G401 (cell line): ENCODE measurements around the gene KRTAP19-5. TPM values are rescaled to one million over a fixed set of nuclear protein-coding genes. Genes with fewer than 3 reads are reported as not detected.
"Not testable (repeated sequence)": the region's sequence is repeated elsewhere in the genome, so short reads cannot be mapped to it uniquely, and the experiment has no call there.

Experiments
- DNase-seq: peaks from one replicate; pipeline ENCODE4 v3.0.0-alpha.2; 2015; ENCODE audit warnings: low spot score
- in situ Hi-C: cut with HindIII; loops from 2 replicates; pipeline ENCODE4 v1.10.0; 2016; ENCODE audit warnings: low sequenced_read_pairs, mixed read lengths
- total RNA-seq: library from RNA; depleted of rRNA; stranded (reverse); fragments of >200 nt; shearing (Covaris generic); gene quantifications from 2 replicates; pipeline ENCODE4 v1.2.3, GENCODE V29; 2014; rRNA removed

The KRTAP19-5 gene
- not detected in 2 replicates for total RNA-seq

GRCh38 chr21:30502041-30502440, at the start of gene KRTAP19-5:
TSS of gene KRTAP19-5 (minus strand) at chr21:30502141. CDS start at chr21:30502090, 51 bp downstream.
- DNase-seq = no peak
- in situ Hi-C loops = no loop called here

GRCh38 chr21:30541764-30542163, 39.8 kb upstream of the KRTAP19-5 start, which contains the start of gene KRTAP19-6:
TSS of gene KRTAP19-6 (minus strand) at chr21:30541864. CDS start at chr21:30541833, 31 bp downstream.
- in situ Hi-C loops = no loop called here
- DNase-seq = no peak

GRCh38 chr21:30518876-30519275, 16.9 kb upstream of the KRTAP19-5 start:
- no peak for DNase-seq
- in situ Hi-C loops = no loop called here

GRCh38 chr21:30515681-30516080, 13.7 kb upstream of the KRTAP19-5 start:
- in situ Hi-C loops = no loop called here

GRCh38 chr21:30505621-30506205, 3.8 kb upstream of the KRTAP19-5 start:
- DNase-seq, in situ Hi-C loops: not testable (repeated sequence)

More at GRCh38 chr21:30515681-30516080, 13.7 kb upstream of the KRTAP19-5 start:
- no peak for DNase-seq

GRCh38 chr21:30497065-30497464, 4.9 kb downstream of the KRTAP19-5 start, which contains the start of gene KRTAP19-4:
TSS of gene KRTAP19-4 (minus strand) at chr21:30497165. CDS start at chr21:30497110, 55 bp downstream.
- in situ Hi-C loops = no loop called here

GRCh38 chr21:30491963-30492428, 9.9 kb downstream of the KRTAP19-5 start, which contains the start of gene KRTAP19-3:
TSS of gene KRTAP19-3 (minus strand) at chr21:30492013. CDS start at chr21:30491957, 56 bp downstream.
- no peak for DNase-seq
- in situ Hi-C loops = no loop called here

More at GRCh38 chr21:30497065-30497464, 4.9 kb downstream of the KRTAP19-5 start, which contains the start of gene KRTAP19-4:
- no peak for DNase-seq

- DNase-seq = no peak
- in situ Hi-C loops = no loop called here
Measured at GRCh38 chr21:30487336-30487735, 14.6 kb downstream of the KRTAP19-5 start, which contains the start of gene KRTAP19-2. TSS of gene KRTAP19-2 (minus strand) at chr21:30487436. CDS start at chr21:30487348, 88 bp downstream.

- in situ Hi-C loops = no loop called here
- DNase-seq = no peak
Measured at GRCh38 chr21:30486180-30486579, 15.8 kb downstream of the KRTAP19-5 start.

- in situ Hi-C loops = no loop called here
- no peak for DNase-seq
Measured at GRCh38 chr21:30482130-30482529, 19.8 kb downstream of the KRTAP19-5 start.

- in situ Hi-C loops = no loop called here
- DNase-seq = no peak
Measured at GRCh38 chr21:30480145-30480544, 21.8 kb downstream of the KRTAP19-5 start, which contains the start of gene KRTAP19-1. TSS of gene KRTAP19-1 (minus strand) at chr21:30480367. CDS start at chr21:30480317, 50 bp downstream.

- in situ Hi-C loops = no loop called here
- DNase-seq = no peak
Measured at GRCh38 chr21:30479259-30479658, 22.7 kb downstream of the KRTAP19-5 start.

- in situ Hi-C loops = no loop called here
Measured at GRCh38 chr21:30478004-30478403, 23.9 kb downstream of the KRTAP19-5 start.

GRCh38 chr21:30468900-30469714, 32.8 kb downstream of the KRTAP19-5 start:
- in situ Hi-C loops = no loop called here
- DNase-seq = no peak

More at GRCh38 chr21:30478004-30478403, 23.9 kb downstream of the KRTAP19-5 start:
- DNase-seq = no peak

- in situ Hi-C loops = no loop called here
- DNase-seq = no peak
Measured at GRCh38 chr21:30463713-30464112, 38.2 kb downstream of the KRTAP19-5 start.

Other genes starting within 250 kb of the KRTAP19-5 start
- gene KRTAP24-1, start 219.2 kb downstream of the KRTAP19-5 start, total RNA-seq = not detected in 2 replicates
- not detected in 2 replicates for gene KRTAP25-1, start 212.6 kb downstream of the KRTAP19-5 start, total RNA-seq
- not detected in 2 replicates for gene KRTAP26-1, start 181.8 kb downstream of the KRTAP19-5 start, total RNA-seq
- gene KRTAP27-1, start 164.4 kb downstream of the KRTAP19-5 start, total RNA-seq = not detected in 2 replicates
- gene KRTAP23-1, start 153.5 kb downstream of the KRTAP19-5 start, total RNA-seq = not detected in 2 replicates
- gene KRTAP13-2, start 129.9 kb downstream of the KRTAP19-5 start, total RNA-seq = not detected in 2 replicates
- not detected in 2 replicates for gene KRTAP13-1, start 106.1 kb downstream of the KRTAP19-5 start, total RNA-seq
- gene KRTAP13-3, start 76.2 kb downstream of the KRTAP19-5 start, total RNA-seq = not detected in 2 replicates
- not detected in 2 replicates for gene KRTAP13-4, start 71.9 kb downstream of the KRTAP19-5 start, total RNA-seq
- gene KRTAP15-1, start 61.9 kb downstream of the KRTAP19-5 start, total RNA-seq = not detected in 2 replicates
- not detected in 2 replicates for gene KRTAP19-1, start 21.8 kb downstream of the KRTAP19-5 start, total RNA-seq
- gene KRTAP19-2, start 14.7 kb downstream of the KRTAP19-5 start, total RNA-seq = not detected in 2 replicates
- not detected in 2 replicates for gene KRTAP19-3, start 10.1 kb downstream of the KRTAP19-5 start, total RNA-seq
- gene KRTAP19-4, start 5.0 kb downstream of the KRTAP19-5 start, total RNA-seq = not detected in 2 replicates
- not detected in 2 replicates for gene KRTAP19-6, start 39.7 kb upstream of the KRTAP19-5 start, total RNA-seq
- gene KRTAP19-7, start 59.2 kb upstream of the KRTAP19-5 start, total RNA-seq = not detected in 2 replicates
- gene KRTAP22-2, start 88.3 kb upstream of the KRTAP19-5 start, total RNA-seq = not detected in 2 replicates
- not detected in 2 replicates for gene KRTAP6-3, start 90.3 kb upstream of the KRTAP19-5 start, total RNA-seq
- gene KRTAP6-2, start 96.8 kb upstream of the KRTAP19-5 start, total RNA-seq = not detected in 2 replicates
- not detected in 2 replicates for gene KRTAP22-1, start 98.9 kb upstream of the KRTAP19-5 start, total RNA-seq
- gene KRTAP6-1, start 111.8 kb upstream of the KRTAP19-5 start, total RNA-seq = not detected in 2 replicates
- not detected in 2 replicates for gene KRTAP20-1, start 114.3 kb upstream of the KRTAP19-5 start, total RNA-seq
- not detected in 2 replicates for gene KRTAP20-4, start 118.5 kb upstream of the KRTAP19-5 start, total RNA-seq
- gene KRTAP20-2, start 133.1 kb upstream of the KRTAP19-5 start, total RNA-seq = not detected in 2 replicates
- gene KRTAP20-3, start 140.7 kb upstream of the KRTAP19-5 start, total RNA-seq = not detected in 2 replicates
- not detected in 2 replicates for gene KRTAP21-3, start 216.6 kb upstream of the KRTAP19-5 start, total RNA-seq
- gene KRTAP21-2, start 245.1 kb upstream of the KRTAP19-5 start, total RNA-seq = not detected in 2 replicates